Vagina (tissue), 2 donors: Measurements from ENCODE around the gene MFRP. TPM values are rescaled to one million over a fixed set of nuclear protein-coding genes. Genes with fewer than 3 reads are reported as not detected.
A peak's percentile ranks its signal among the peaks of the same experiment; 100 is the strongest.

Experiments
- DNase-seq, 2 donors: peaks; one replicate each; pipeline ENCODE4 v3.0.0-alpha.2; 2017; ENCODE audit errors: extremely low spot score in 2 of 2
- H3K27ac ChIP-seq: fragments of 200-600 bp; sonication (generic); one replicate; pipeline ENCODE4 v1.5.1; 2019
- H3K27me3 ChIP-seq: fragments of 200-600 bp; sonication (generic); one replicate; pipeline ENCODE4 v1.5.1; 2019
- H3K36me3 ChIP-seq, 2 donors: fragments of 200-600 bp; sonication (generic); one replicate each; pipeline ENCODE4 v1.5.1; 2017 to 2019
- H3K4me1 ChIP-seq: fragments of 200-600 bp; sonication (generic); one replicate; pipeline ENCODE4 v1.5.1; 2019
- H3K4me3 ChIP-seq, 2 donors: fragments of 200-600 bp; sonication (generic); 1 replicate in 1 of 2; 2 replicates in 1 of 2; pipeline ENCODE4 v1.5.1; 2016 to 2019
- H3K9me3 ChIP-seq: fragments of 200-600 bp; sonication (generic); one replicate; pipeline ENCODE4 v1.5.1; 2019
- CTCF ChIP-seq, 3 experiments: fragments of 450-650 bp in 2 of 3; fragments of 200-600 bp in 1 of 3; sonication (generic) in 1 of 3; IDR thresholded peaks; one replicate each; pipeline ENCODE4 v1.5.1; 2017 to 2019; ENCODE audit warnings: antibody characterized with exemption in 3 of 3, mild to moderate bottlenecking in 2 of 3, moderate library complexity in 2 of 3
- POLR2A ChIP-seq, 2 donors: fragments of 450-650 bp; IDR thresholded peaks; one replicate each; pipeline ENCODE4 v1.6.1; 2017; ENCODE audit warnings: antibody characterized with exemption in 2 of 2, mild to moderate bottlenecking in 2 of 2, moderate library complexity in 2 of 2
- POLR2AphosphoS5 ChIP-seq, 2 donors: sonication (generic); formaldehyde crosslinking; IDR thresholded peaks; one replicate each; pipeline ENCODE4 v1.9.0; 2017; ENCODE audit warnings: antibody characterized with exemption in 2 of 2, mild to moderate bottlenecking in 2 of 2, low read depth in 1 of 2; ENCODE audit not compliant: insufficient read depth in 1 of 2
- intact Hi-C: fragments of 100-400 bp; cut with DNase I; formaldehyde crosslinking; loops from one replicate; pipeline ENCODE4 v1.15.1; 2023
- total RNA-seq: library from RNA; depleted of rRNA; stranded (reverse); fragments of >200 nt; gene quantifications from one replicate; pipeline ENCODE4 v1.2.3, GENCODE V29; 2016

MFRP gene
- total RNA-seq, 1 donor from 2014 or later = not detected

DNA sequence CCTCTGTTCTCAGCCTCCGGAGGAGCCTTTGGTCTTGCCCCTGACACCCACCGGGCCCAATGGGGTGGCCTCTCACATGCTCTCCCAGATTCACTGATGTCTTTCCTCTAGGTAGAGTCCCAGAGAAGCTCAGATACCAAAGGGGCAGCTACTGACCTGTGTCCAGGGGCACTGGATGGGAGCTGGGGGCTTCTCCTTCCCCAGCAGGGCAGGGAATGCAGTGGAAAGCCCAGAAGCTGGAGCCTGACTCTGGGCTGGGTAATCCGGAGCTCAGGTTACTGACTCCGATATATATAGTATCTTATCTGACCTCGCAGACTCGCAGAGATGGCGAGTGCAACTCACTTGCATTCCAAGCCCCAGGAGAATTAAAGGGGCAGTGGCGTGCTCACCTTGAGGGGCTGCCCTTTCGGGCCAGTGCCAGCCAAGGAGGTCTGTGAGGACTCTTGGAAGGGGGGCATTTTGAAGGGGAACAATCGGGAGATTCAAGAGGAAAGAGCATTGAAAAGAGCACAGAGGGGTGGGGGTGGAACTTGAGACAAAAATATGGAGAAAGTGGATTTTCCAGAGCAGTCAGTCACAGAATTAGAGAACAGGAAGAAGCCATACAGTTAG is 32.5 kb upstream of the MFRP start:
- Histone ChIP-seq H3K4me1 (peaks cover 42% of the 10 kb centered on the region), H3K27me3 (no peaks in the 10 kb centered on the region), H3K36me3 (no peaks in the 10 kb centered on the region), H3K4me3 (no peak overlapping the region), H3K27ac (no peak overlapping the region), H3K9me3 (no peaks in the 10 kb centered on the region)
- DNase-seq = peak in 1 of 2 donors; percentile 87
- no peak for TF ChIP-seq POLR2A (IDR thresholded peaks at IDR 0.05)
- TF ChIP-seq POLR2AphosphoS5 (IDR thresholded peaks at IDR 0.05; ENCODE audit: insufficient read depth in 1 of 2, low read depth in 1 of 2) = no peak
- TF ChIP-seq CTCF (IDR thresholded peaks at IDR 0.05) = no peak
- intact Hi-C loops = no loop called here

GRCh38 chr11:119377961-119378667 is 31.6 kb upstream of the MFRP start:
- peaks cover 44% of the 10 kb centered on the region for H3K4me1 ChIP-seq
- no peak overlapping the region for H3K4me3 ChIP-seq
- intact Hi-C loops = no loop called here
- no peaks in the 10 kb centered on the region for H3K9me3 ChIP-seq
- H3K27me3 ChIP-seq = no peaks in the 10 kb centered on the region
- peak overlapping the region; percentile 78 for H3K27ac ChIP-seq
- no peaks in the 10 kb centered on the region for H3K36me3 ChIP-seq
- TF ChIP-seq CTCF (IDR thresholded peaks at IDR 0.05) (no peak), POLR2AphosphoS5 (IDR thresholded peaks at IDR 0.05; ENCODE audit: insufficient read depth in 1 of 2, low read depth in 1 of 2) (no peak), POLR2A (IDR thresholded peaks at IDR 0.05) (no peak)
- DNase-seq = peak in 1 of 2 donors; percentile 91

GRCh38 chr11:119377112-119377901 is 30.8 kb upstream of the MFRP start:
- peaks cover 43% of the 10 kb centered on the region for H3K4me1 ChIP-seq
- no peaks in the 10 kb centered on the region for H3K27me3 ChIP-seq
- no peaks in the 10 kb centered on the region for H3K9me3 ChIP-seq
- no peaks in the 10 kb centered on the region for H3K36me3 ChIP-seq
- DNase-seq = peak in 1 of 2 donors; percentile 93
- no peak overlapping the region for H3K4me3 ChIP-seq
- H3K27ac ChIP-seq = peak overlapping the region; percentile 78
- intact Hi-C loops = no loop called here
- TF ChIP-seq POLR2A (IDR thresholded peaks at IDR 0.05) (no peak), CTCF (IDR thresholded peaks at IDR 0.05) (no peak), POLR2AphosphoS5 (IDR thresholded peaks at IDR 0.05; ENCODE audit: insufficient read depth in 1 of 2, low read depth in 1 of 2) (no peak)

DNA sequence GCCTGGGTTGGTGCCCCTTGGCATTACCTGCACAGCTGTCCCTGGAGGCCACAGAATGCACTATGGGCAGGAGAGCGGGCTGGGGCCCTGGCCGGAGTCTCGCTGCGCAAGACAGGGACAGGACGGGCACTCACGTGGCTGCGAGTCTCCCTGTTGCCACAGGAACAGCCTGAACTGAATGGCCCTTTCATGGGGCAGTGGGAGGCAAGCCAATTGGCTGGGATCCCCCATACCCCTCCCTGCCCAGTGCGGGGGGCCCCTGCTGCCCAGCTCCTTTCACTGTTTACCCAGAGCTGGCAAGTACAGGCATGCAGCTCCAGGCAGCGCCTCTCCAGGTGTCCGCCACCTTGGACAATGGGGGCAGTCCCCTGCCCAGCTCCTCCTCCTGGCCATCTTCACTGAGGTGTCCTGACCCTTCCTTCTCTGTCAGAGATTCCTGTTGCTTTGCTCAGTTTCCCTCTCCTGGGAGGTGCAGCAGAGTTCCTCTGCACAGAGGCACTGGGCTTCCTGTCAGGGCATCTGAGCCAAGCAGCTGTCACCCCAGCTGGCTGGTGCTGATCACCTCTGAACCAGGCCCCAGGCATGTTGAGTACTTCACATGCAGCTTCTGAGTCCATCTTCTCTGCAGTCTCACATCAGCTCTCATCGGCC is 29.8 kb upstream of the MFRP start:
- TF ChIP-seq CTCF (IDR thresholded peaks at IDR 0.05) = no peak
- peak in 1 of 2 donors; percentile 32 for TF ChIP-seq POLR2AphosphoS5 (IDR thresholded peaks at IDR 0.05; ENCODE audit: insufficient read depth in 1 of 2, low read depth in 1 of 2)
- H3K4me3 ChIP-seq = no peak overlapping the region
- H3K27me3 ChIP-seq = no peaks in the 10 kb centered on the region
- DNase-seq = peak in 1 of 2 donors; percentile 95
- peak overlapping the region; percentile 78 for H3K27ac ChIP-seq
- H3K9me3 ChIP-seq = no peaks in the 10 kb centered on the region
- no peaks in the 10 kb centered on the region for H3K36me3 ChIP-seq
- intact Hi-C loops = no loop called here
- H3K4me1 ChIP-seq = peaks cover 46% of the 10 kb centered on the region
